DND-41 (cell line): Measurements from ENCODE around the gene NRXN3.

Experiments used
- EZH2 ChIP-seq: IDR thresholded peaks from 3 replicates; pipeline ENCODE4 v1.6.1; 2012; ENCODE audit warnings: borderline replicate concordance, low read depth, mild to moderate bottlenecking, moderate library complexity, low read length, inconsistent platforms; ENCODE audit not compliant: severe bottlenecking
- TF ChIP-seq, protein P1 (sequence below): IDR thresholded peaks from 2 replicates; pipeline ENCODE4 v1.5.1; 2012; ENCODE audit warnings: borderline replicate concordance, low read length, moderate library complexity, mild to moderate bottlenecking; ENCODE audit not compliant: poor library complexity, severe bottlenecking; ENCODE audit errors: extremely low read depth

DNA sequence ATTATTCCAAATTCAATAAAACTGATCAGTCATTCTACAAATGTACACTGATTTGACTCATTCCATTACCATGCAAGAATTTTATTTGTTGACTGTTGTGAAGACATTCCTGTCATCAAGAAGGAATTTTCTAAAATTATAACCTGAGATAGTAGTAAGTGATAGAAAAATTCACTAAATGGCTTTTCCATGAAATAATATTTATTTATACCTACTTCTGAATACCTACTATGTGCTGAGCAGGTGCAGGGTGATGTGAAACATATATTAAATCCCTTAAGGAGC lies 841.7 kb downstream of the NRXN3 start:
- TF ChIP-seq, protein P1, sequence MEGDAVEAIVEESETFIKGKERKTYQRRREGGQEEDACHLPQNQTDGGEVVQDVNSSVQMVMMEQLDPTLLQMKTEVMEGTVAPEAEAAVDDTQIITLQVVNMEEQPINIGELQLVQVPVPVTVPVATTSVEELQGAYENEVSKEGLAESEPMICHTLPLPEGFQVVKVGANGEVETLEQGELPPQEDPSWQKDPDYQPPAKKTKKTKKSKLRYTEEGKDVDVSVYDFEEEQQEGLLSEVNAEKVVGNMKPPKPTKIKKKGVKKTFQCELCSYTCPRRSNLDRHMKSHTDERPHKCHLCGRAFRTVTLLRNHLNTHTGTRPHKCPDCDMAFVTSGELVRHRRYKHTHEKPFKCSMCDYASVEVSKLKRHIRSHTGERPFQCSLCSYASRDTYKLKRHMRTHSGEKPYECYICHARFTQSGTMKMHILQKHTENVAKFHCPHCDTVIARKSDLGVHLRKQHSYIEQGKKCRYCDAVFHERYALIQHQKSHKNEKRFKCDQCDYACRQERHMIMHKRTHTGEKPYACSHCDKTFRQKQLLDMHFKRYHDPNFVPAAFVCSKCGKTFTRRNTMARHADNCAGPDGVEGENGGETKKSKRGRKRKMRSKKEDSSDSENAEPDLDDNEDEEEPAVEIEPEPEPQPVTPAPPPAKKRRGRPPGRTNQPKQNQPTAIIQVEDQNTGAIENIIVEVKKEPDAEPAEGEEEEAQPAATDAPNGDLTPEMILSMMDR, result no peak
- no peak for TF ChIP-seq EZH2
